Testis (tissue), 3 donors: Measurements from ENCODE around the gene HMCN1. TPM values are rescaled to one million over a fixed set of nuclear protein-coding genes. Genes with fewer than 3 reads are reported as not detected.

Source experiments
- DNase-seq: peaks from one replicate; pipeline ENCODE4 v3.0.0-alpha.2; 2019
- H3K27ac ChIP-seq, 2 donors: fragments of 200-600 bp; sonication (generic); one replicate each; pipeline ENCODE4 v1.5.1; 2019
- H3K27me3 ChIP-seq: fragments of 200-600 bp; sonication (generic); one replicate; pipeline ENCODE4 v1.5.1; 2019
- H3K36me3 ChIP-seq: fragments of 200-600 bp; sonication (generic); one replicate; pipeline ENCODE4 v1.5.1; 2017; ENCODE audit warnings: low read depth; ENCODE audit errors: missing control alignments
- H3K4me1 ChIP-seq: fragments of 200-600 bp; sonication (generic); one replicate; pipeline ENCODE4 v1.5.1; 2019
- H3K4me3 ChIP-seq, 2 donors: fragments of 200-600 bp; sonication (generic); one replicate each; pipeline ENCODE4 v1.5.1; 2017 to 2019
- H3K9me3 ChIP-seq: fragments of 200-600 bp; sonication (generic); one replicate; pipeline ENCODE4 v1.5.1; 2017
- CTCF ChIP-seq, 3 experiments: fragments of 450-650 bp in 2 of 3; fragments of 200-600 bp in 1 of 3; sonication (generic) in 1 of 3; IDR thresholded peaks; one replicate each; pipeline ENCODE4 v1.5.1; 2016 to 2019; ENCODE audit warnings: antibody characterized with exemption in 3 of 3, mild to moderate bottlenecking in 2 of 3, moderate library complexity in 1 of 3
- POLR2A ChIP-seq: fragments of 450-650 bp; IDR thresholded peaks from one replicate; pipeline ENCODE4 v1.6.1; 2017; ENCODE audit warnings: antibody characterized with exemption, mild to moderate bottlenecking, moderate library complexity
- WGBS, 2 donors: methylation state at CpG; one replicate each; pipeline ENCODE4 v1.1.5; 2018; 5-methylcytosine and 5-hydroxymethylcytosine counted together
- intact Hi-C: fragments of 100-400 bp; cut with DNase I; formaldehyde crosslinking; loops from one replicate; pipeline ENCODE4 v1.15.1; 2023; ENCODE audit warnings: low total_unique reads
- polyA plus RNA-seq: library from polyadenylated mRNA; stranded (reverse); fragments of 350-450 nt; fragmentation: Illumina TruSeq; extraction: RNeasy Lipid Tissue Mini Kit (QIAGEN cat#74804); gene quantifications from one replicate; pipeline ENCODE4 v1.2.3, GENCODE V29; 2014; ENCODE audit warnings: low read depth, low replicate concordance; ENCODE audit not compliant: insufficient read depth
- total RNA-seq, 2 donors: library from RNA; depleted of rRNA; stranded (reverse); fragments of >200 nt; gene quantifications; one replicate each; pipeline ENCODE4 v1.2.3, GENCODE V29; 2016

The HMCN1 gene
- total and polyA plus RNA-seq, 3 donors from 2014 or later = 5.2 to 6.2 (median 5.7) TPM

GRCh38 chr1:186059311-186059710, 325.1 kb downstream of the HMCN1 start:
- Histone ChIP-seq H3K27me3 (no peaks in the 10 kb centered on the region), H3K4me3 (no peak overlapping the region), H3K9me3 (no peaks in the 10 kb centered on the region), H3K36me3 (no peaks in the 10 kb centered on the region), H3K27ac (no peak overlapping the region), H3K4me1 (no peaks in the 10 kb centered on the region)
- TF ChIP-seq POLR2A (no peak), CTCF (IDR thresholded peaks at IDR 0.05) (no peak)
- intact Hi-C loops = no loop called here
- WGBS, 2 donors = 38% methylated on average over 1 of the region's 1 CpG
- no peak for DNase-seq

GRCh38 chr1:186059752-186060151, 325.6 kb downstream of the HMCN1 start:
- Histone ChIP-seq H3K27me3 (no peaks in the 10 kb centered on the region), H3K4me3 (no peak overlapping the region), H3K9me3 (no peaks in the 10 kb centered on the region), H3K27ac (no peak overlapping the region), H3K36me3 (no peaks in the 10 kb centered on the region), H3K4me1 (no peaks in the 10 kb centered on the region)
- TF ChIP-seq POLR2A (no peak), CTCF (IDR thresholded peaks at IDR 0.05) (no peak)
- DNase-seq = no peak
- 64 to 66% methylated on average over 4 of the region's 4 CpGs for WGBS, 2 donors
- intact Hi-C loops = no loop called here

- no peak for DNase-seq
- Histone ChIP-seq H3K36me3 (no peaks in the 10 kb centered on the region), H3K4me3 (no peak overlapping the region), H3K4me1 (no peaks in the 10 kb centered on the region), H3K27ac (no peak overlapping the region), H3K9me3 (no peaks in the 10 kb centered on the region), H3K27me3 (no peaks in the 10 kb centered on the region)
- TF ChIP-seq CTCF (IDR thresholded peaks at IDR 0.05) (no peak), POLR2A (no peak)
- intact Hi-C loops = no loop called here
Observed at GRCh38 chr1:186060226-186060625, 326.0 kb downstream of the HMCN1 start.

GRCh38 chr1:186063091-186063657, 329.0 kb downstream of the HMCN1 start:
- no peaks in the 10 kb centered on the region for H3K4me1 ChIP-seq
- 56 to 63% methylated on average over 1 of the region's 1 CpG for WGBS, 2 donors
- no peak overlapping the region for H3K4me3 ChIP-seq
- TF ChIP-seq CTCF (IDR thresholded peaks at IDR 0.05) (no peak), POLR2A (no peak)
- no peaks in the 10 kb centered on the region for H3K27me3 ChIP-seq
- intact Hi-C loops = no loop called here
- H3K27ac ChIP-seq = no peak overlapping the region
- no peak for DNase-seq
- H3K9me3 ChIP-seq = no peaks in the 10 kb centered on the region
- no peaks in the 10 kb centered on the region for H3K36me3 ChIP-seq

- H3K27me3 ChIP-seq = no peaks in the 10 kb centered on the region
- no peaks in the 10 kb centered on the region for H3K36me3 ChIP-seq
- WGBS, 2 donors = 73 to 80% methylated on average over 3 of the region's 3 CpGs
- no peak overlapping the region for H3K4me3 ChIP-seq
- DNase-seq = no peak
- H3K27ac ChIP-seq = no peak overlapping the region
- H3K9me3 ChIP-seq = no peaks in the 10 kb centered on the region
- TF ChIP-seq POLR2A (no peak), CTCF (IDR thresholded peaks at IDR 0.05) (no peak)
- no peaks in the 10 kb centered on the region for H3K4me1 ChIP-seq
- intact Hi-C loops = no loop called here
Observed at GRCh38 chr1:186066411-186066810, 332.2 kb downstream of the HMCN1 start.
